NCI-H1694 (cell line): ENCODE measurements around the gene CACNA1C.
"Not testable (repeated sequence)": the region's sequence is repeated elsewhere in the genome, so short reads cannot be mapped to it uniquely, and the experiment has no call there.

Source experiments
- DNase-seq: peaks from one replicate; lab custom pipeline; 2025; lab: John Stamatoyannopoulos, UW

The CACNA1C gene

GRCh38 chr12:2076196-2076570 is 23.4 kb downstream of the CACNA1C start:
- DNase-seq: no peak

GRCh38 chr12:2076728-2077127 is 23.9 kb downstream of the CACNA1C start:
- DNase-seq: no peak

DNA sequence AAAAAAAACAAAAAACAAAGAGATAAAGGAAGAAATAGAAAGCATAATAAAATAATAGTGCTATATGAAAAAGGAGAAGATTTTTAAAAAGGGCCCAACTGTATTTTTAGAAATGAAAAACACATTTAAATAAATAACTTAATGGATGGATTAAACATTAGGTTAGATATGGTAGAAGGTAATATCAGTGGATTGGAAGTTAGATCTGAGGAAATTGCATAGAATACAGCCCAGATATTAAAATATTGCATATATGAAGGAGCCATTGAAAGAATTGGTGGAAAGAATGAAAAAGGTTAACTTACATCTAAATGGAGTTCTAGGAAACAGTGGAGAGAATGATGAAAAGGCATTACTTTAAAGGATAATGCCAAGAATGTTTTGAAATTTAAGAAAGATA is 27.8 kb downstream of the CACNA1C start:
- no peak for DNase-seq

DNA sequence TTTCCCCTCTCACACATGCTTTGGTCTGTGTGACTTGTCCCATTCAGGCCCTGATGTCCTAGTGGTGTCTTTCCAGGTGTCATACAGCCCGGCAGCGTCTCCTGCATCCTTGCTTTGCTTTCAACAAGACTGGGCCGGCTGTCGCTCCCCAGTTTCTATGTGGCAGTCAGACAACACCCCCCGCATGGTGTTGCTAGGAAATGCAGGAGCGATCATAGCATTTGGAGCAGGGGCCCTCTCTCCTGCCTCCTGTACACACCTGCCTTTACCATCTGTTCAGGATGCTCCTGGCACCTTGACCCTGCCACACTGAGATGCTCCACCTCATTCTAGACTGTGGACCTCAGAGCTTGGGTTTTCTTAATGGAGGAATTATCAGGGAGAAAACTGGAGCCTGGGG is 29.5 kb downstream of the CACNA1C start:
- DNase-seq: peak; percentile 27

DNA sequence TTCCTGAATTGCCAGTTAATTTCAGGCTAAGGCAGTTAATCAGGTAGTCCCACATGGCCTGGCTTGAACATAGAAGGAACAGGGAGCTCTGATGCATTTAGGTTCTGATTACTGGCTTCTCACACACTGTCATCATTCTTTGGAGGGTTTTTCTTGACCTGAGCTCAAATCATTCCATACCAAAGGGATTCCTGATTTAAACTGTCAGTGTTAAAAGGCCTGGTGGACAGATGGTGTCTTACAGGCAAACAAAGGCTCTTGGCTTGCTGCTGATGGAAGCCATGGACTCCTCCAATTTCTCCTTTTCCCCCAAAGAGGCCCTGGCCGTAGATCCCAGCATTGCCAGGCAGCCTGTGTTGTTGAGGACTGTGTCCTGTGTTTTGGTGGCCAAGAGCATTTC is 30.2 kb downstream of the CACNA1C start:
- DNase-seq: peak; percentile 72

- DNase-seq: no peak
Observed at GRCh38 chr12:2083561-2083960, 30.8 kb downstream of the CACNA1C start.

GRCh38 chr12:2084553-2085296 is 31.9 kb downstream of the CACNA1C start:
- DNase-seq: peak; percentile 21

GRCh38 chr12:2092354-2092753 is 39.6 kb downstream of the CACNA1C start:
- no peak for DNase-seq

GRCh38 chr12:2092890-2093289 is 40.1 kb downstream of the CACNA1C start:
- no peak for DNase-seq

DNA sequence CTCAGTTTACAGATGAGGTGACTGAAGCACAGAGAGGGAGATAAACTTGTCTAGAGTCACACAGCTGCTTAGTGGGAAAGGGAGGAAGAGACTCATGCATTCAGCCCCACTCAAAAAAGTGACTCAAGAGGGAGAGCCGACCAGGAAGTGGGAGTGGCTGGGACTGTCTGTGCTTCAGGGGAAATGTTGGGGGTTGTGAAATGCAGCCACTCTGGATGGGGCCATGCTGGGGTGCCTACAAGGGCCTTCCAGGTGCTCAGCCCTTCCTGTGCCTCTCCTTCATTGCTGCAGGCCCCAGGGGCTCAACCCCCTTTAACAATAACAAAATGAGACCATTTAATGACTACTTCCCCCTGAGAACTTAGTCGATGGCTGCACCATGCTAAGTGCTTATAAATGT is 41.8 kb downstream of the CACNA1C start:
- DNase-seq: no peak

- no peak for DNase-seq
Observed at GRCh38 chr12:2095878-2096277, 43.1 kb downstream of the CACNA1C start.

DNA sequence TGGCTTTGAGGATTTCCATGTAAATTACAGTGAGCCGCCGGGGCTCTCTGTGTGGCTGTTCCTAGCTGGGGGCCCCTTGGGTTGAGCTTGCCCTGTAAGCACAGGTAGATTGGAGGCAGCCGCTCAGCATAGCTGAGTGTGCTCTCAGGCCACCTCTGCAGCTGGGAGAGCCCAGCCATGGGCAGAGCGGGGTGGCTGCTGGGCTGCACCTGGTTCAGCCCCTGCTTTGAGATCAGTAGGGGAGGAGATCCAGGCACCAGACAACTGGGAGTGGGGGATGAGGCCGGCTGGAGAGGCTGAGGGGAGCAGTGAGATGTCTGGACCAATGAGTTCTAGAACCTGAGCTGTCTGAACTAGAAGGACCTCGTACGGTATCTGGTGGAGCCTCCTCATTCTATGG is 44.8 kb downstream of the CACNA1C start:
- DNase-seq: no peak

DNA sequence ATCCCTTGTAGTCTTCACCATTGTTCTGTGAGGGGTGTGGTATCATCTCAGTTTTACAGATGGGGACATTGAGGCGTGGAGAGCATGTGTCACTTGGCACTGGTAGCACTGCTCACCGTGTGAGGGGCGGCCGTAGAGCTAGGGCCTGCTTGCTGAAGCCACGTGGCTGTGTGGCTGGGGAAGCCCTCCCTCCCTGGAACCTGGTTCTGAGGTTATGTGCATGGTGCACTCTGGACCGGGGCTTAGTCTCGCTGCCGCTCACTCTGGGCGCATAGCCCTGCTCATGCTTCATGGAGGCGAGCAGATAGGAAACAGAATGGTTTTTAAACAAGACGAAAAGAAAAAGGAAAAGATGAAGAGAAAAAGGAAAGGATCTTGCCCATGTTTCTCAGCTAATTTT is 46.1 kb downstream of the CACNA1C start:
- no peak for DNase-seq

GRCh38 chr12:2099595-2099994 is 46.8 kb downstream of the CACNA1C start:
- DNase-seq: no peak

DNA sequence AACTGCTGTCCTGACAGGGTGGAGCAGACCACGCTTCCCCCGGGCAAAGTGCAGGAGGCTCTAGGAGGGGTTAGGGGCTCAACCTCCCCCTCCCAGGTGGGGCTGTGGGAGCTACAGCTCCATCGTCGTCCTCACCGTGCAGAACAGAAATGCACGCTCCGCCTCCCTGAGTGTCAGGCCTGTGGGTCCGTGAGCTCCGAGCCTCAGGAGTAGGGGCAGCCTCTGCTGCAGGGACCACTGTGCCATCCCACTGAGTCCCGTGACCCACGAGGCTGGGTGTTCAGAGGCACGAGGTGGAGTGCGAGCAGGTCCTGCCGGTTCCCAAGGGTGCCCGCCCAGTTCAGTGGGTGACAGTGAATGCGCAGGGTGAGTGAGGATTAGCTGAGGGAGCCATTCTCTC is 48.6 kb downstream of the CACNA1C start:
- no peak for DNase-seq

GRCh38 chr12:2101771-2102170 is 49.0 kb downstream of the CACNA1C start:
- no peak for DNase-seq

GRCh38 chr12:2102736-2103135 is 49.9 kb downstream of the CACNA1C start:
- DNase-seq: not testable (repeated sequence)

DNA sequence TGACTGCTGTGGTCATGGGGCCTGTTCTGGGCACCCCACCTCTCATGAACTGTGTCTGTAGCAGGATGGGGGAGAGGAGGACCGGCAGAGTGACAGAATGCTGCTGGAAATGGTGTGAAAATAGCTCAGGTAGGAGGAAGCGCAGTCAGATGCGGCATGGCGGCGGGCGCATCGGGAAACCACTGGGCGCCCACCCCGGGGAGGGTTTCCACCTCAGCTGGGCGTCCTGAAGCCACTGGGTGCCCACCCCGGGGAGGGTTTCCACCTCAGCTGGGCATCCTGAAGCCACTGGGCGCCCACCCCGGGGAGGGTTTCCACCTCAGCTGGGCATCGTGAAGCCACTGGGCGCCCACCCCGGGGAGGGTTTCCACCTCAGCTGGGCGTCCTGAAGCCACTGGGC is 52.6 kb downstream of the CACNA1C start:
- DNase-seq: not testable (repeated sequence)

DNA sequence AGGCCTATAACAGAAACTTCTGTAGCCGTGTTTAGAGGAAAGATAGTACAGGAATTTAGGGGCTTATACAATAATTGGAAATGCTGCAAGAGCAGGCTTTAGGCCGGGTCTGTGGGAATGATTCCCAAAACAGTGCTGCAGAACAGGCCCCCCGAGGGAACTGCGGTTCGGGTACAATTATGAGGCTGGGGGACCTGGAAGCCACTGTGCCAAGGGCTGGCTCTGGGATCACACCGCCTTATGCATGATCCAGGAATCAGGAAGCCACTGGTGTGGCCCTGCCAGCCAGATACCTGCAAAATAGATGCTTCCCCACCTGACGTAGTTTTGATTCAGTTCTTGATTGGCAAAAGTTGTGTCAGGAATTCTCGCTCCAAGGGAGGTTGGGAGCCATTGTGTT is 55.4 kb downstream of the CACNA1C start:
- no peak for DNase-seq

DNA sequence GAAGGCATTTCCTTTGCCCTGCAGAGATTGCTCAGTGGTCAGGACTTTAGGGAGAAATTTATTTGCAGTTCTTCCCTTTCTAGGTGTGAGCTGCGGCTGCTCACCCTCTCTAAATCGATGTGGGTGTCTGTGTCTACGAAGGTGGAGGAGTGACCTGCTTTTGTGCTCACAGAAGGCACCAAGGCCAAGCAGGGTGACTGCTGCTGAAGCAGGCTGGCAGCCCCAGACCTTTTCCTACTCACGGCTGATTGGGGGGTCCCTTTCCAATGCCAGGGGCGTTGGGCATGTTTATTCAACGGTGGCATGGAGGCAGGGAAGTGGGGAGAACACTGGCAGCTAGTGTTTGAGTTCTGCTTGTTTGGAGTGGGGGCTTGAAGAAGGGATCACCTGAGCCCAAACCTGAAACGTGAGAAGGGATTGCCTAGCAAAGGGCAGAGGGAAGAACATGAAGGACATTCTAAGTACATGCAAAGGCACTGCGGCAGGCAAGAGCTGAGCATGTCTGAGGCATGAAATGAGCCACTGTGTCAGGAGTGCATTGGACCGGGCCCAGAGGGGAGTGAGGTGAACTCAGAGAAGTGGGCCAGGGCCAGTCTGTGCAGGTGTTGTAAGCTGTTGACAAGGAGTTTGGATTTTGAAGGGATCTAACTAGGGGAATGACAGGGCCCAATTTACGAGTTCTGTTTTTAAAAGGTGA is 56.3 kb downstream of the CACNA1C start:
- DNase-seq: no peak

- DNase-seq: no peak
Observed at GRCh38 chr12:2110127-2110526, 57.3 kb downstream of the CACNA1C start.

- DNase-seq: no peak
Observed at GRCh38 chr12:2110849-2111566, 58.2 kb downstream of the CACNA1C start.

- DNase-seq: no peak
Observed at GRCh38 chr12:2111826-2112225, 59.0 kb downstream of the CACNA1C start.
